Uterus (tissue), 4 donors: ENCODE data around the gene PNLIPRP1. TPM values are rescaled to one million over a fixed set of nuclear protein-coding genes. Genes with fewer than 3 reads are reported as not detected.

Experiments used
- DNase-seq, 2 donors: peaks; one replicate each; pipeline ENCODE4 v3.0.0-alpha.2; 2019 to 2020
- H3K27ac ChIP-seq, 2 donors: fragments of 200-600 bp; sonication (generic); 1 replicate in 1 of 2; 2 replicates in 1 of 2; pipeline ENCODE4 v1.5.1; 2016 to 2018
- H3K27me3 ChIP-seq, 2 donors: fragments of 200-600 bp; sonication (generic); one replicate each; pipeline ENCODE4 v1.5.1; 2018 to 2019; ENCODE audit warnings: control low read depth in 1 of 2
- H3K36me3 ChIP-seq, 2 donors: fragments of 200-600 bp; sonication (generic); one replicate each; pipeline ENCODE4 v1.5.1; 2019; ENCODE audit warnings: control low read depth in 1 of 2
- H3K4me1 ChIP-seq, 2 donors: fragments of 200-600 bp; sonication (generic); one replicate each; pipeline ENCODE4 v1.5.1; 2018 to 2019; ENCODE audit warnings: control low read depth in 1 of 2
- H3K4me3 ChIP-seq, 2 donors: fragments of 200-600 bp; sonication (generic); 1 replicate in 1 of 2; 2 replicates in 1 of 2; pipeline ENCODE4 v1.5.1; 2018 to 2019; ENCODE audit warnings: mild to moderate bottlenecking in 1 of 2
- H3K9me3 ChIP-seq, 2 donors: fragments of 200-600 bp; sonication (generic); one replicate each; pipeline ENCODE4 v1.5.1; 2019; ENCODE audit warnings: control low read depth in 1 of 2
- POLR2A ChIP-seq, 2 donors: fragments of 450-650 bp; IDR thresholded peaks; one replicate each; pipeline ENCODE4 v1.6.1; 2016; ENCODE audit warnings: antibody characterized with exemption in 2 of 2, mild to moderate bottlenecking in 1 of 2, moderate library complexity in 1 of 2
- intact Hi-C: fragments of 100-400 bp; cut with DNase I; formaldehyde crosslinking; loops from one replicate; pipeline ENCODE4 v1.15.1; 2023; ENCODE audit warnings: low total_unique reads
- total RNA-seq, 4 donors: library from RNA; depleted of rRNA in 3 of 4; stranded (reverse); fragments of >200 nt in 3 of 4; gene quantifications; one replicate each; pipeline versions ENCODE4 v1.1.0 to v1.2.4, GENCODE V29; 2014 to 2023
- TF ChIP-seq, protein P1 (sequence below), 4 experiments: fragments of 200-600 bp in 2 of 4; fragments of 450-650 bp in 2 of 4; sonication (generic) in 2 of 4; IDR thresholded peaks; one replicate each; pipeline ENCODE4 v1.5.1; 2016 to 2019; ENCODE audit warnings: antibody characterized with exemption in 4 of 4, mild to moderate bottlenecking in 2 of 4, moderate library complexity in 1 of 4
- donor health status: DM: yes; HTN: yes; CAD: no.

The PNLIPRP1 gene
- total RNA-seq, 4 donors from 2014 or later, result not detected

DNA sequence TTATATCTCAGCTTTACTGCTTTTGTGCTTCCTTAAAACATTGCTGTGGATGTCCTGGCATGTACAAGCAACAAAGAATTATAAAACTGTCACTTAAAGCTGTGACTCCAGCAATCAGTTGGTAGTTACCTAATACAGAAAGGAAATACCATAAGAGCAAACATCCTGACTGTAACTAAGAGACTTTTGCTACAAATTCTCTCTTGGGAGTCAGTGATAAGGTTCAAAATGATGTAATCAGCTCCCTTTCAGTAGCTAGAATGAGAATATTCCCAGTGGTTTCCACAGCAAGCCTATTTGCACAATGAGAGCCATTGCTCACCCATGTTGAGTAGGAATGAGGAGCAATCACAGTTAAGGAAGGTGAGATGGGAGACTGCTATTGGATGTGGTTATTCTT lies 7.6 kb downstream of the PNLIPRP1 start:
- H3K27ac ChIP-seq, result no peak overlapping the region
- DNase-seq, result no peak
- H3K27me3 ChIP-seq, result no peaks in the 10 kb centered on the region
- H3K36me3 ChIP-seq, result no peaks in the 10 kb centered on the region
- TF ChIP-seq, protein P1, sequence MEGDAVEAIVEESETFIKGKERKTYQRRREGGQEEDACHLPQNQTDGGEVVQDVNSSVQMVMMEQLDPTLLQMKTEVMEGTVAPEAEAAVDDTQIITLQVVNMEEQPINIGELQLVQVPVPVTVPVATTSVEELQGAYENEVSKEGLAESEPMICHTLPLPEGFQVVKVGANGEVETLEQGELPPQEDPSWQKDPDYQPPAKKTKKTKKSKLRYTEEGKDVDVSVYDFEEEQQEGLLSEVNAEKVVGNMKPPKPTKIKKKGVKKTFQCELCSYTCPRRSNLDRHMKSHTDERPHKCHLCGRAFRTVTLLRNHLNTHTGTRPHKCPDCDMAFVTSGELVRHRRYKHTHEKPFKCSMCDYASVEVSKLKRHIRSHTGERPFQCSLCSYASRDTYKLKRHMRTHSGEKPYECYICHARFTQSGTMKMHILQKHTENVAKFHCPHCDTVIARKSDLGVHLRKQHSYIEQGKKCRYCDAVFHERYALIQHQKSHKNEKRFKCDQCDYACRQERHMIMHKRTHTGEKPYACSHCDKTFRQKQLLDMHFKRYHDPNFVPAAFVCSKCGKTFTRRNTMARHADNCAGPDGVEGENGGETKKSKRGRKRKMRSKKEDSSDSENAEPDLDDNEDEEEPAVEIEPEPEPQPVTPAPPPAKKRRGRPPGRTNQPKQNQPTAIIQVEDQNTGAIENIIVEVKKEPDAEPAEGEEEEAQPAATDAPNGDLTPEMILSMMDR (IDR thresholded peaks at IDR 0.05), result no peak
- TF ChIP-seq POLR2A (IDR thresholded peaks at IDR 0.05), result no peak
- no peaks in the 10 kb centered on the region for H3K9me3 ChIP-seq
- no peak overlapping the region for H3K4me3 ChIP-seq
- intact Hi-C loops, result no loop called here
- H3K4me1 ChIP-seq, result no peaks in the 10 kb centered on the region

DNA sequence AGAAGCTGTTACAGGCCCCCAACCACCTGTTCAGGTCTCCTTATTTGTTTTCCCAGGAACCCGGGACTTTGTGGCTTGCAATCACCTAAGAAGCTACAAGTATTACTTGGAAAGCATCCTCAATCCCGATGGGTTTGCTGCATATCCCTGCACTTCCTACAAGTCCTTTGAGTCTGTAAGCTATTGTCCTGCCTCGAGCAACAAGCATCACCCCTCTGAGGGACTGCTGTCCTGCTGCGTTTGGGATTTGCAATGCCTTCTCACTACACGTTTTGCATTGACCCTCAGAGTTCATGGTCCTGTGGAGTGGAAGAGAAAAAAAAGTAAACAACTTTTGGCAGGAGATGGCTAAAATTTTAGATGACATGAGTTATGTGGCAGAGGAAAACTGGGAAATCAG lies 9.2 kb downstream of the PNLIPRP1 start:
- Histone ChIP-seq H3K27ac (no peak overlapping the region), H3K4me3 (no peak overlapping the region), H3K27me3 (no peaks in the 10 kb centered on the region), H3K4me1 (no peaks in the 10 kb centered on the region), H3K36me3 (no peaks in the 10 kb centered on the region), H3K9me3 (no peaks in the 10 kb centered on the region)
- intact Hi-C loops, result no loop called here
- DNase-seq, result no peak
- TF ChIP-seq, protein P1 (IDR thresholded peaks at IDR 0.05), result no peak
- TF ChIP-seq POLR2A (IDR thresholded peaks at IDR 0.05), result no peak

DNA sequence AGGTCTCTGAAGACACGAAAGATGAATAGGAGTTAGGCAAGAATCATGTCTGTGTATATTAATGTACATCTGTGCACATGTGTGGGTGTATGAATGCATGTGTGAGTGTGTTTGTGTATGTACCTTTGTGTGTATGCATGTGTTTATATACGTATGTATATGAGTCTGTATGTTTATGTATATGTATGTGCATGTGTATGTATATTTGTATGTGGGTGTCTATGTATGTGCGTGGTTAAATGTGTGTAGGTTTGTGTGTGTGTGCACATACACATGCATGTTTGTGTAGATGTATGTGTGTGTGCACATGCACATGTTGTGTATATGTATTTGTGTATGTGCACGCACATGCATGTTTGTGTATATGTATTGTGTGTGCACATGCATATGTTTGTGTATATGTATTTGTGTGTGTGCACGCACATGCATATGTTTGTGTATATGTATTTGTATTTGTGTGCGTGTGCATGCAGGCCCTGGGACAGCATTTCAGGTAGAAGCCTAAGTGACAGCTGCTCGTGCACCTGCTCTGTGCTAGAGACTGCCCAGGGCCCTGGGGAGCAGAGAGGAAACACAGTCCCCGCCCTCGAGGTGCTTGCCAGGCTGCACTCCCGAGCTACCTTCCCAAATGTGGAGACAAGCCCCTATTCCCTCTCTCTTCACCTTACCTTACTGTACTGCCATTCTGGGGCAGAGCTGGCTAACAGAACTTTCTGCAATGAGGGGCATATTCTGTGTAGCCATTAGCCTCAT lies 12.1 kb downstream of the PNLIPRP1 start:
- Histone ChIP-seq H3K4me3 (no peak overlapping the region), H3K36me3 (no peaks in the 10 kb centered on the region), H3K4me1 (no peaks in the 10 kb centered on the region), H3K27ac (no peak overlapping the region), H3K27me3 (no peaks in the 10 kb centered on the region), H3K9me3 (no peaks in the 10 kb centered on the region)
- intact Hi-C loops, result no loop called here
- TF ChIP-seq, protein P1 (IDR thresholded peaks at IDR 0.05), result no peak
- no peak for TF ChIP-seq POLR2A (IDR thresholded peaks at IDR 0.05)
- DNase-seq, result no peak

DNA sequence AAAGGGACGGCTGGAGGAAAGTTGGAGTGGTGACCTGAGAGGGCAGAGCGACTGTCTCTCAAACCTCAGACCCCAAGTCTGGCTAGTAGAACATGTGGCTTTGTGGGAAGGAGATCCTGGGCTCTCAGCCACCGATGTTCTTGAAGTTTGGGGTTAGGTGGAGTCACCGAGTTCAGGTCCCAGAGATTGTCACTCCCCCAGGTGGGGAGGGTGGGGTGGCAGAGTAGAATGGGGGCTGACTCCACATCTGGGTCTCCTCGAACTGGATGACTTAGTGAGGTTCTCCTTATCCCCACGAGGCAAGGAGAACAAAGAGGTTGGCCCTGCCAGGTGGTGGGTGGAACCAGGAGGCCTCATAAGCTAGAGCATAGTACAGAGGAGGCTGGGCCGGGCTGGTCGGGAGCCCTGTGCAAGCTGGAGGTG lies 15.3 kb downstream of the PNLIPRP1 start:
- Histone ChIP-seq H3K9me3 (no peaks in the 10 kb centered on the region), H3K36me3 (no peaks in the 10 kb centered on the region), H3K4me1 (no peaks in the 10 kb centered on the region), H3K27ac (no peak overlapping the region), H3K4me3 (no peak overlapping the region), H3K27me3 (no peaks in the 10 kb centered on the region)
- no peak for DNase-seq
- intact Hi-C loops, result no loop called here
- TF ChIP-seq, protein P1 (IDR thresholded peaks at IDR 0.05), result no peak
- no peak for TF ChIP-seq POLR2A (IDR thresholded peaks at IDR 0.05)

DNA sequence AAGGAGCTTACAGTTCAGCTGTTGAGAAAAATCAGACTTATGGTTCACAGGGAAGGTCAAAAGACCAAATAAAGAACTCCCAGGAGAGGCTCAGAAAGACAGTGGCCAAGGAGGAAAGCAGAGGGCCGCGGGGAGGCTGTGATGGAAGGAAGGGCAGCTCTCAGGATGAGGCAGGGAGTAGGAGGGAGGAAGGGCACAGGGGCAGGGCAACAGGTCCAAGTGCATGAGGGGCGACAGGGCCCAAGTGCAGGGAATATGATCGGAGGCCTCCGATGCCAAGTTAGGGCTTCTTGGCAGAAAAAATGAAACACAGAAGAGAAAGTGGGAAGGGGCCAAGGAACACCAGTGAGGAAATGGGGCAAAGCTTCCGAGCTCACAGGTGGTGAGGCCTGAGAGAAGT lies 16.6 kb downstream of the PNLIPRP1 start:
- intact Hi-C loops, result no loop called here
- Histone ChIP-seq H3K27ac (no peak overlapping the region), H3K4me3 (no peak overlapping the region), H3K4me1 (no peaks in the 10 kb centered on the region), H3K27me3 (no peaks in the 10 kb centered on the region), H3K36me3 (no peaks in the 10 kb centered on the region), H3K9me3 (no peaks in the 10 kb centered on the region)
- DNase-seq, result no peak
- TF ChIP-seq, protein P1 (IDR thresholded peaks at IDR 0.05), result no peak
- no peak for TF ChIP-seq POLR2A (IDR thresholded peaks at IDR 0.05)
